HG03280 (cell line): ENCODE results near the gene NDUFAF3.
"Not testable (repeated sequence)": the region's sequence is repeated elsewhere in the genome, so short reads cannot be mapped to it uniquely, and the experiment has no call there.

ENCODE experiments used
- ATAC-seq: cut with Tn5 transposase; IDR thresholded peaks from one replicate; pipeline ENCODE4 v1.9.1; 2021; ENCODE audit warnings: mild to moderate bottlenecking, moderate library complexity; ENCODE audit not compliant: unreplicated experiment

The NDUFAF3 gene

GRCh38 chr3:48999085-48999858 lies 22.6 kb upstream of the NDUFAF3 start:
- ATAC-seq, result no peak

GRCh38 chr3:49001155-49001554 lies 20.8 kb upstream of the NDUFAF3 start:
- no peak for ATAC-seq

GRCh38 chr3:49004352-49005302 lies 17.3 kb upstream of the NDUFAF3 start:
- ATAC-seq, result no peak

GRCh38 chr3:49005303-49005680 lies 16.6 kb upstream of the NDUFAF3 start:
- no peak for ATAC-seq

GRCh38 chr3:49005998-49006397 lies 15.9 kb upstream of the NDUFAF3 start:
- no peak for ATAC-seq

GRCh38 chr3:49006408-49007067 lies 15.4 kb upstream of the NDUFAF3 start:
- ATAC-seq, result no peak

GRCh38 chr3:49007068-49007770 lies 14.7 kb upstream of the NDUFAF3 start, which contains the start of gene WDR6:
Gene WDR6 (plus strand): TSS chr3:49007391. CDS start chr3:49007432, 41 bp downstream.
- peak; percentile 86 for ATAC-seq

GRCh38 chr3:49007771-49008528 lies 14.0 kb upstream of the NDUFAF3 start:
- ATAC-seq, result peak; percentile 48

GRCh38 chr3:49008627-49009026 lies 13.3 kb upstream of the NDUFAF3 start:
- not testable (repeated sequence) for ATAC-seq

- no peak for ATAC-seq
Observed at GRCh38 chr3:49009396-49009795, 12.5 kb upstream of the NDUFAF3 start.

- no peak for ATAC-seq
Observed at GRCh38 chr3:49012441-49013017, 9.4 kb upstream of the NDUFAF3 start.

GRCh38 chr3:49013113-49013737 lies 8.7 kb upstream of the NDUFAF3 start:
- no peak for ATAC-seq

GRCh38 chr3:49013738-49014660 lies 7.9 kb upstream of the NDUFAF3 start:
- no peak for ATAC-seq

- no peak for ATAC-seq
Observed at GRCh38 chr3:49015072-49015471, 6.8 kb upstream of the NDUFAF3 start.

GRCh38 chr3:49015765-49016164 lies 6.2 kb upstream of the NDUFAF3 start:
- no peak for ATAC-seq

GRCh38 chr3:49016414-49017228 lies 5.3 kb upstream of the NDUFAF3 start:
- ATAC-seq, result no peak
